Measurements from ENCODE around the gene PXK. TPM values are rescaled to one million over a fixed set of nuclear protein-coding genes. Genes with fewer than 3 reads are reported as not detected.

Gene PXK
- total RNA-seq, 1 experiment from 2014 or later: 4.4 TPM

DNA sequence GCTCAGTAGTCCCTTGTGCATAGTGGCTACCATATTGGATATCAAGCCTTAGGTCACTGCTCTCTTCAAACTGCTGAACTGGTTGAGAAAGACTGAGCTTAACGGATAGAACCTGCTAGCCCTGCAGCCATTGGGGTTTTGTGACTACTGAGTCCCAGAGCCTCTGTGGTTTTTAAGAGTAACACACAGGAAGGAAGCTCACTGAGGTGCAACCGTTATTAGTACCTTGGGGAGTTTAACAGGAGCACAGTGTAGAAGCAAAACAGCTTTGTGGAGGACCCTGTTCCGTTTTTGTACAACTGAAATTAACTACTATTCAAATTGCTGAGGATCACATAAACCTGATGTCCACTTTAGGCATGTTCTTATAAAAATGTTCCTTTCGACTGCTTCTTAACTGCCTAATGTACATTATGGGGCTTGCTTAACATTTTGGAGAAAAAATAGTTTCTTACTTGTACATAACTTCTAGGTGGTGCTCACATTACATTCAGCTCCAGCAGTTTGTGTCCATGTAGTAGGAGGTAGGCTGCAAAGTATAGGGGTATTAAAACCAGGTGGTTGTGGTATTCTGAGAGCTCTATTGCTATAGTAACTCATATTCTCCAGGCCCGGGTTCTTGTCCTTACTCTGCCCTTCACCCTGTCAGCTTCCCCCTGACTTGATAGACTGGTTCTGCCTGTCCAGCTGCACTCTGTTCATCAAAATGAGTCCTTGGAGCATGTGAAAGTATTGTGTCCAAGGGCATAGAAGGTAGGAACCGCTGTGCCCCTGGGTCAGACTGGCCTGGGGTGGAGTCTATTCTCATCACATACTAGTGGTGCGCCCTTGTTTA, 17.3 kb downstream of the PXK start:
- Histone ChIP-seq H3K9me3 (ENCODE audit: insufficient read depth, low read depth) (no peaks in the 10 kb centered on the region; the same call in 1 of the 2 replicates), H3K79me2 (ENCODE audit: low read depth) (no peaks in the 10 kb centered on the region), H3K36me3 (ENCODE audit: low read depth) (no peaks in the 10 kb centered on the region), H3K4me2 (peak overlapping the region; percentile 48), H2AFZ (no peak overlapping the region), H4K20me1 (ENCODE audit: insufficient read depth) (no peaks in the 10 kb centered on the region), H3K9me2 (ENCODE audit: insufficient read depth) (no peaks in the 10 kb centered on the region), H3K4me3 (no peak overlapping the region), H3F3A (ENCODE audit: insufficient read depth, low read depth) (peaks cover 9% of the 10 kb centered on the region; the same call in 1 of the 2 replicates), H3K4me1 (replicated peaks; ENCODE audit: insufficient read depth) (peaks cover 17% of the 10 kb centered on the region), H3K27me3 (ENCODE audit: insufficient read depth, low read depth) (no peaks in the 10 kb centered on the region), H3K27ac (peak overlapping the region; percentile 62)
- no peak for TF ChIP-seq EZH2 (IDR thresholded peaks at IDR 0.05; ENCODE audit: low read depth)
- TF ChIP-seq, protein P1, sequence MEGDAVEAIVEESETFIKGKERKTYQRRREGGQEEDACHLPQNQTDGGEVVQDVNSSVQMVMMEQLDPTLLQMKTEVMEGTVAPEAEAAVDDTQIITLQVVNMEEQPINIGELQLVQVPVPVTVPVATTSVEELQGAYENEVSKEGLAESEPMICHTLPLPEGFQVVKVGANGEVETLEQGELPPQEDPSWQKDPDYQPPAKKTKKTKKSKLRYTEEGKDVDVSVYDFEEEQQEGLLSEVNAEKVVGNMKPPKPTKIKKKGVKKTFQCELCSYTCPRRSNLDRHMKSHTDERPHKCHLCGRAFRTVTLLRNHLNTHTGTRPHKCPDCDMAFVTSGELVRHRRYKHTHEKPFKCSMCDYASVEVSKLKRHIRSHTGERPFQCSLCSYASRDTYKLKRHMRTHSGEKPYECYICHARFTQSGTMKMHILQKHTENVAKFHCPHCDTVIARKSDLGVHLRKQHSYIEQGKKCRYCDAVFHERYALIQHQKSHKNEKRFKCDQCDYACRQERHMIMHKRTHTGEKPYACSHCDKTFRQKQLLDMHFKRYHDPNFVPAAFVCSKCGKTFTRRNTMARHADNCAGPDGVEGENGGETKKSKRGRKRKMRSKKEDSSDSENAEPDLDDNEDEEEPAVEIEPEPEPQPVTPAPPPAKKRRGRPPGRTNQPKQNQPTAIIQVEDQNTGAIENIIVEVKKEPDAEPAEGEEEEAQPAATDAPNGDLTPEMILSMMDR (conservative IDR thresholded peaks at IDR 0.05): no peak
- intact Hi-C loops (cut with micrococcal nuclease; ENCODE audit: unreplicated experiment): no loop called here
- ChIA-PET CTCF (interaction anchor here (0.6 to 0.7 kb wide), 2 partner anchors 162 kb away, joined by 3 to 10 read pairs; no protein-coding TSS in a partner anchor), POLR2A (ENCODE audit: unreplicated experiment) (interaction anchor here (0.6 kb wide), 2 partner anchors 142 to 944 kb away, joined by 3 to 21 read pairs; partner anchors contain the start of gene KCTD6)
- BruUV-seq (replicated peaks): no TSS peak
- peak in 1 of 2 experiments; percentile 15 for DNase-seq

DNA sequence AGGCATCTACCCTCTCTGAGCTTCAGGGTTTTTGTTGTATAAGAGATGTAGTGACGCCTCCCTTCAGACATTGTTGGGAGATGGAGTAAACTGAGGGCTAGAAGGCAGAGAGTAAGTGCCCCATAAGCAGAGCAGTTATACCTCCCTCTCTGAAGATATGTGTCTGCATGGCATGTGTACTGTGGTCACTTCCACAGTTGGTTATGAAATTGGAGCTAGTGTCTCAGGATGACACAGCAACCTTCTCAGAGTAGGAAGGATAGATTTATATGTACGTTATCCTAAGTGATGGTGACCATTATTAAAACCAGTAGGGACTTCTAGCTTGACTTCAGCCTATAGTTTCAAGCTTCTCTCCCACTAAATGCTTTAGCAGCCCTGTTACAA, 17.9 kb downstream of the PXK start:
- H3K9me2 ChIP-seq (ENCODE audit: insufficient read depth): no peaks in the 10 kb centered on the region
- TF ChIP-seq, protein P1 (conservative IDR thresholded peaks at IDR 0.05): no peak
- TF ChIP-seq EZH2 (IDR thresholded peaks at IDR 0.05; ENCODE audit: low read depth): no peak
- H4K20me1 ChIP-seq (ENCODE audit: insufficient read depth): no peaks in the 10 kb centered on the region
- H3K79me2 ChIP-seq (ENCODE audit: low read depth): no peaks in the 10 kb centered on the region
- H3K9me3 ChIP-seq (ENCODE audit: insufficient read depth, low read depth): no peaks in the 10 kb centered on the region; the same call in 1 of the 2 replicates
- DNase-seq: peak in 1 of 2 experiments; percentile 40
- peak overlapping the region; percentile 48 for H3K4me2 ChIP-seq
- peaks cover 17% of the 10 kb centered on the region for H3K4me1 ChIP-seq (replicated peaks; ENCODE audit: insufficient read depth)
- ChIA-PET CTCF (interaction anchor here (0.6 kb wide), 1 partner anchor 163 kb away, joined by 3 read pairs; no protein-coding TSS in a partner anchor), POLR2A (ENCODE audit: unreplicated experiment) (no interaction called here)
- BruUV-seq (replicated peaks): no TSS peak
- intact Hi-C loops (cut with micrococcal nuclease; ENCODE audit: unreplicated experiment): no loop called here
- no peaks in the 10 kb centered on the region for H3K36me3 ChIP-seq (ENCODE audit: low read depth)
- no peak overlapping the region for H2AFZ ChIP-seq
- H3F3A ChIP-seq (ENCODE audit: insufficient read depth, low read depth): peaks cover 9% of the 10 kb centered on the region; the same call in 1 of the 2 replicates
- peak overlapping the region; percentile 62 for H3K27ac ChIP-seq
- no peaks in the 10 kb centered on the region for H3K27me3 ChIP-seq (ENCODE audit: insufficient read depth, low read depth)
- no peak overlapping the region for H3K4me3 ChIP-seq

- Histone ChIP-seq H3K4me3 (no peak overlapping the region), H3K4me2 (no peak overlapping the region), H3K4me1 (replicated peaks; ENCODE audit: insufficient read depth) (peaks cover 17% of the 10 kb centered on the region), H3F3A (ENCODE audit: insufficient read depth, low read depth) (peaks cover 9% of the 10 kb centered on the region; the same call in 1 of the 2 replicates), H3K79me2 (ENCODE audit: low read depth) (no peaks in the 10 kb centered on the region), H3K27ac (no peak overlapping the region), H3K9me3 (ENCODE audit: insufficient read depth, low read depth) (no peaks in the 10 kb centered on the region; the same call in 1 of the 2 replicates), H3K27me3 (ENCODE audit: insufficient read depth, low read depth) (no peaks in the 10 kb centered on the region), H3K9me2 (ENCODE audit: insufficient read depth) (no peaks in the 10 kb centered on the region), H4K20me1 (ENCODE audit: insufficient read depth) (no peaks in the 10 kb centered on the region), H2AFZ (no peak overlapping the region), H3K36me3 (ENCODE audit: low read depth) (no peaks in the 10 kb centered on the region)
- ChIA-PET POLR2A (ENCODE audit: unreplicated experiment) (no interaction called here), CTCF (no interaction called here)
- no peak for DNase-seq
- BruUV-seq (replicated peaks): no TSS peak
- no peak for TF ChIP-seq EZH2 (IDR thresholded peaks at IDR 0.05; ENCODE audit: low read depth)
- TF ChIP-seq, protein P1 (conservative IDR thresholded peaks at IDR 0.05): no peak
- intact Hi-C loops (cut with micrococcal nuclease; ENCODE audit: unreplicated experiment): no loop called here
These were observed 19.2 kb downstream of the PXK start for GRCh38 chr3:58351920-58352319.
